EH (cell line): ENCODE measurements around the gene CCR6.
"Not testable (repeated sequence)": the region's sequence is repeated elsewhere in the genome, so short reads cannot be mapped to it uniquely, and the experiment has no call there.

Source experiments
- DNase-seq: peaks from one replicate; pipeline ENCODE4 v3.0.0-alpha.2; 2015; ENCODE audit warnings: low read depth

CCR6 gene

GRCh38 chr6:167169867-167170266, 47.0 kb downstream of the CCR6 start:
- not testable (repeated sequence) for DNase-seq

- not testable (repeated sequence) for DNase-seq
Observed at GRCh38 chr6:167171300-167171699, 48.4 kb downstream of the CCR6 start.

GRCh38 chr6:167172011-167172410, 49.1 kb downstream of the CCR6 start:
- DNase-seq, result not testable (repeated sequence)

GRCh38 chr6:167177271-167177670, 54.4 kb downstream of the CCR6 start:
- DNase-seq, result not testable (repeated sequence)

GRCh38 chr6:167178896-167179655, 56.2 kb downstream of the CCR6 start:
- DNase-seq, result not testable (repeated sequence)

- not testable (repeated sequence) for DNase-seq
Observed at GRCh38 chr6:167180086-167180485, 57.2 kb downstream of the CCR6 start.

- not testable (repeated sequence) for DNase-seq
Observed at GRCh38 chr6:167181351-167181750, 58.5 kb downstream of the CCR6 start.

- DNase-seq, result not testable (repeated sequence)
Observed at GRCh38 chr6:167182913-167183314, 60.0 kb downstream of the CCR6 start.

GRCh38 chr6:167185101-167185500, 62.2 kb downstream of the CCR6 start:
- DNase-seq, result not testable (repeated sequence)

GRCh38 chr6:167187275-167187674, 64.4 kb downstream of the CCR6 start:
- DNase-seq, result not testable (repeated sequence)
